Measurements from ENCODE around the gene GH2.
"Not testable (repeated sequence)": the region's sequence is repeated elsewhere in the genome, so short reads cannot be mapped to it uniquely, and the experiment has no call there.

GRCh38 chr17:63904796-63905195 is 23.1 kb upstream of the GH2 start:
- not testable (repeated sequence) for TF ChIP-seq POLR2AphosphoS5, POLR2A, CTCF (IDR thresholded peaks at IDR 0.05)

All from sigmoid colon (tissue), 4 donors.